SK-N-SH treated with all-trans-retinoic acid at 6 μM for 48 hours (cell line): ENCODE results near the gene S1PR4.

Source experiments
- ATAC-seq: fragments of 200-7000 bp; cut with Tn5 transposase; 3 replicates; pipeline ENCODE4 v1.9.1; 2020; ENCODE audit warnings: mild to moderate bottlenecking, moderate library complexity
- ARNTL ChIP-seq: fragments of 450-650 bp; formaldehyde crosslinking; IDR thresholded peaks from 2 replicates; pipeline ENCODE4 v1.5.0; 2020; ENCODE audit warnings: low read depth, mild to moderate bottlenecking, moderate library complexity, borderline replicate concordance
- BACH2 ChIP-seq: fragments of 250-450 bp; sonication (Bioruptor Pico); IDR thresholded peaks from 2 replicates; pipeline ENCODE4 v1.9.0; 2021; ENCODE audit warnings: mild to moderate bottlenecking, borderline replicate concordance
- CSDC2 ChIP-seq: fragments of 250-450 bp; sonication (Bioruptor Pico); IDR thresholded peaks from 2 replicates; pipeline ENCODE4 v1.5.0; 2020; ENCODE audit warnings: mild to moderate bottlenecking, moderate library complexity
- GLIS3 ChIP-seq: fragments of 250-450 bp; sonication (Bioruptor Pico); IDR thresholded peaks from 2 replicates; pipeline ENCODE4 v1.5.0; 2020; ENCODE audit warnings: mild to moderate bottlenecking, moderate library complexity
- OSR1 ChIP-seq: fragments of 250-450 bp; sonication (Bioruptor Pico); IDR thresholded peaks from 2 replicates; pipeline ENCODE4 v1.8.0; 2022; ENCODE audit warnings: moderate library complexity, mild to moderate bottlenecking, inconsistent platforms
- PPARA ChIP-seq: fragments of 250-450 bp; sonication (Bioruptor Pico); IDR thresholded peaks from 2 replicates; pipeline ENCODE4 v1.5.0; 2020; ENCODE audit warnings: mild to moderate bottlenecking, borderline replicate concordance
- RARB ChIP-seq: fragments of 250-450 bp; sonication (Bioruptor Pico); IDR thresholded peaks from 2 replicates; pipeline ENCODE4 v1.8.0; 2021; ENCODE audit warnings: mild to moderate bottlenecking, moderate library complexity
- TOX ChIP-seq: fragments of 250-450 bp; sonication (Bioruptor Pico); IDR thresholded peaks from 2 replicates; pipeline ENCODE4 v1.8.0; 2021; ENCODE audit warnings: mild to moderate bottlenecking, moderate library complexity, borderline replicate concordance
- ZC3H10 ChIP-seq: fragments of 250-450 bp; sonication (Bioruptor Pico); IDR thresholded peaks from 2 replicates; pipeline ENCODE4 v1.5.1; 2021; ENCODE audit warnings: mild to moderate bottlenecking, moderate library complexity
- ZFP3 ChIP-seq: fragments of 250-450 bp; sonication (Bioruptor Pico); IDR thresholded peaks from 2 replicates; pipeline ENCODE4 v1.5.0; 2020; ENCODE audit warnings: mild to moderate bottlenecking, moderate library complexity
- ZNF565 ChIP-seq: fragments of 450-650 bp; formaldehyde crosslinking; conservative IDR thresholded peaks from 2 replicates; pipeline ENCODE4 v1.5.0; 2020; ENCODE audit warnings: low read depth, mild to moderate bottlenecking, moderate library complexity
- ZNF8 ChIP-seq: fragments of 450-650 bp; formaldehyde crosslinking; IDR thresholded peaks from 2 replicates; pipeline ENCODE4 v1.5.0; 2020; ENCODE audit warnings: mild to moderate bottlenecking, moderate library complexity
- TF ChIP-seq, protein P1 (sequence below): fragments of 250-450 bp; sonication (Bioruptor Pico); IDR thresholded peaks from 2 replicates; pipeline ENCODE4 v1.8.0; 2021; ENCODE audit warnings: low read depth, mild to moderate bottlenecking, moderate library complexity, borderline replicate concordance
- TF ChIP-seq, protein P2 (sequence below): fragments of 250-450 bp; sonication (Bioruptor Pico); IDR thresholded peaks from 2 replicates; pipeline ENCODE4 v1.5.0; 2020; ENCODE audit warnings: mild to moderate bottlenecking, moderate library complexity
- TF ChIP-seq, protein P3 (sequence below): fragments of 250-450 bp; sonication (Bioruptor Pico); IDR thresholded peaks from 2 replicates; pipeline ENCODE4 v1.8.0; 2020; ENCODE audit warnings: mild to moderate bottlenecking, moderate library complexity, borderline replicate concordance

Gene S1PR4

DNA sequence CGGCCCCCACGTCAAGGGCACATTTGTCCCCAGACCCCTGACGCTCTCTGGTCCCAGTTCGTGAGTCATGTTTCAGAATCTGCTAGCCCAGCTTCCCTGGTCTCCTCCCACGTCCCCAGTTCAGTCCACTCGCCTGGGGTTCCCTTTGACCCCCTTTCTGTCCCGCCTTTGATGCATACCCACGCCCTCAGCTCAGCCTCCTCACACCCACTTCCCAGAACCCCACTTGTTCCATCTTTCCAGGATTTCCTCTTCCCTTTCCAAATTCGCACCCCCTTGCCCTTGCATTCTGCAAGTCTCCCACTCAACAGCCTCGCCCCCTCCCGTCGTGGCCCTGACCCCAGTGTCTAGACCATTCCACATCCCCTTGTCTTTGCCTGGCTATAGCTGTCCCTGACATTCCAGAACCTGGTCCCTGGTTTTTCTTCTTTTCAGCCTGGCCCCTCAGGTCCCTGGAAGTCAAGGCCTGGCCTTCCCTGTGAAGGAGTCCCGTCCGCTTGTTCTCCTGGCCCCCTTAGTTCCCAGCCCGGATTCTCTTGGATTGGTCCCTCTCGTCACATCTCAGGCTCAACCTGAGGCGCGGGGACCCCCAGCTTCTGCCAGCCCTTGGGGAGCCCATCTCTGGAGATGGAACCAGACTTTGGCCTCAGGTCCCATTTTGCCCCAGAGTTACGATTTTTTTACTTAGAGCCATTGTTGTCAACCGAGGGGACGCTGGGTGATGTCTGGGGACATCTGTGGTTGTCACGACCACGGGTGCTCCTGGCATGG lies 8.5 kb downstream of the S1PR4 start:
- no peak for TF ChIP-seq PPARA (CRISPR knock-in tag)
- TF ChIP-seq TOX (CRISPR knock-in tag): no peak
- no peak for TF ChIP-seq RARB (CRISPR knock-in tag)
- TF ChIP-seq, protein P1, sequence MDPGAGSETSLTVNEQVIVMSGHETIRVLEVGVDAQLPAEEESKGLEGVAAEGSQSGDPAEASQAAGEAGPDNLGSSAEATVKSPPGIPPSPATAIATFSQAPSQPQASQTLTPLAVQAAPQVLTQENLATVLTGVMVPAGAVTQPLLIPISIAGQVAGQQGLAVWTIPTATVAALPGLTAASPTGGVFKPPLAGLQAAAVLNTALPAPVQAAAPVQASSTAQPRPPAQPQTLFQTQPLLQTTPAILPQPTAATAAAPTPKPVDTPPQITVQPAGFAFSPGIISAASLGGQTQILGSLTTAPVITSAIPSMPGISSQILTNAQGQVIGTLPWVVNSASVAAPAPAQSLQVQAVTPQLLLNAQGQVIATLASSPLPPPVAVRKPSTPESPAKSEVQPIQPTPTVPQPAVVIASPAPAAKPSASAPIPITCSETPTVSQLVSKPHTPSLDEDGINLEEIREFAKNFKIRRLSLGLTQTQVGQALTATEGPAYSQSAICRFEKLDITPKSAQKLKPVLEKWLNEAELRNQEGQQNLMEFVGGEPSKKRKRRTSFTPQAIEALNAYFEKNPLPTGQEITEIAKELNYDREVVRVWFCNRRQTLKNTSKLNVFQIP (CRISPR knock-in tag): no peak
- no peak for TF ChIP-seq ZFP3
- TF ChIP-seq ZNF8 (CRISPR knock-in tag): no peak
- TF ChIP-seq, protein P2, sequence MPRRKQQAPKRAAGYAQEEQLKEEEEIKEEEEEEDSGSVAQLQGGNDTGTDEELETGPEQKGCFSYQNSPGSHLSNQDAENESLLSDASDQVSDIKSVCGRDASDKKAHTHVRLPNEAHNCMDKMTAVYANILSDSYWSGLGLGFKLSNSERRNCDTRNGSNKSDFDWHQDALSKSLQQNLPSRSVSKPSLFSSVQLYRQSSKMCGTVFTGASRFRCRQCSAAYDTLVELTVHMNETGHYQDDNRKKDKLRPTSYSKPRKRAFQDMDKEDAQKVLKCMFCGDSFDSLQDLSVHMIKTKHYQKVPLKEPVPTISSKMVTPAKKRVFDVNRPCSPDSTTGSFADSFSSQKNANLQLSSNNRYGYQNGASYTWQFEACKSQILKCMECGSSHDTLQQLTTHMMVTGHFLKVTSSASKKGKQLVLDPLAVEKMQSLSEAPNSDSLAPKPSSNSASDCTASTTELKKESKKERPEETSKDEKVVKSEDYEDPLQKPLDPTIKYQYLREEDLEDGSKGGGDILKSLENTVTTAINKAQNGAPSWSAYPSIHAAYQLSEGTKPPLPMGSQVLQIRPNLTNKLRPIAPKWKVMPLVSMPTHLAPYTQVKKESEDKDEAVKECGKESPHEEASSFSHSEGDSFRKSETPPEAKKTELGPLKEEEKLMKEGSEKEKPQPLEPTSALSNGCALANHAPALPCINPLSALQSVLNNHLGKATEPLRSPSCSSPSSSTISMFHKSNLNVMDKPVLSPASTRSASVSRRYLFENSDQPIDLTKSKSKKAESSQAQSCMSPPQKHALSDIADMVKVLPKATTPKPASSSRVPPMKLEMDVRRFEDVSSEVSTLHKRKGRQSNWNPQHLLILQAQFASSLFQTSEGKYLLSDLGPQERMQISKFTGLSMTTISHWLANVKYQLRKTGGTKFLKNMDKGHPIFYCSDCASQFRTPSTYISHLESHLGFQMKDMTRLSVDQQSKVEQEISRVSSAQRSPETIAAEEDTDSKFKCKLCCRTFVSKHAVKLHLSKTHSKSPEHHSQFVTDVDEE: no peak
- no peak for TF ChIP-seq OSR1 (CRISPR knock-in tag)
- no peak for TF ChIP-seq ARNTL
- no peak for TF ChIP-seq ZC3H10 (CRISPR knock-in tag)
- TF ChIP-seq, all 23 proteins: peak for 0
- no peak for ATAC-seq

DNA sequence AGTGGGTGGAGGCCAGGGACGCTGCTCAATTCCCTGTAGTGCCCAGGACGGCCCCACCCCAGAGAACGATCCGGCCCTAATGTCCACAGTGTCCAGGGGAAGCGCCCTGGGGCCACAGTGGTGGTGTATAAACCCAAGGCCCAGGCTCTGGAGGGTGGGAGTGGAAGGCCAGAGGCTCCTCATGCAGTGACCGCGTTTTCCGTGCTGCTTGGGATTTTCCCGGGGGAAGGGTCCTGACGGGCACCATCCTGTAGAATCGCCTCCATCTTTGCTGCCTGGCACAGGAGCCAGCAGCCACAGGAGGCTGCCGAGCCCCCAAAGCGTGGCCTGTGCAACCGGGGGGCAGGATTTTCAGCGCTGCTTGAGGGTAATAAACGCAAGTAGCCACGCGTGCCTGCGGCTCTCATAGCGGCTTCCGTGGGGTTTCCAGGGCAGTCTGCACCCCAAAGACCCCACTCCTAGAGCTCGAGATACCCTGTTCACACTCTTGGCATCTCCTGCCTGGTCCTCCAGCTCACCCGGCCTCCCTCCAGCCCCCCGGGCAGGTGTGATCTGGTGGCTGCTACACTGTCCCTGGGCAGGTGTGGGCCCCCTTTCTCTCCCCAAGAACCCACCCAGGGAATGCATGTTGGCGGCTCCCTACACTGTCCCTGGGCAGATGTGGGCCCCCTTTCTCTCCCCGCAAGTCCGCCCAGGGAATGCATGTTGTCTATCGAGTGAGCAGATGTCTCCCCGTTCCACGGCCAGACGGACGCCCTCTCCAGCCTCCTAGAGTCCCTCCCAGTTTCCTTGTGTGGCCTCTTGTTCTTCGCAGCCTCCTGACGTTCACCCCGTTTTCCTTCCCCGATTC lies 9.3 kb downstream of the S1PR4 start:
- TF ChIP-seq OSR1 (CRISPR knock-in tag): no peak
- TF ChIP-seq, protein P3, sequence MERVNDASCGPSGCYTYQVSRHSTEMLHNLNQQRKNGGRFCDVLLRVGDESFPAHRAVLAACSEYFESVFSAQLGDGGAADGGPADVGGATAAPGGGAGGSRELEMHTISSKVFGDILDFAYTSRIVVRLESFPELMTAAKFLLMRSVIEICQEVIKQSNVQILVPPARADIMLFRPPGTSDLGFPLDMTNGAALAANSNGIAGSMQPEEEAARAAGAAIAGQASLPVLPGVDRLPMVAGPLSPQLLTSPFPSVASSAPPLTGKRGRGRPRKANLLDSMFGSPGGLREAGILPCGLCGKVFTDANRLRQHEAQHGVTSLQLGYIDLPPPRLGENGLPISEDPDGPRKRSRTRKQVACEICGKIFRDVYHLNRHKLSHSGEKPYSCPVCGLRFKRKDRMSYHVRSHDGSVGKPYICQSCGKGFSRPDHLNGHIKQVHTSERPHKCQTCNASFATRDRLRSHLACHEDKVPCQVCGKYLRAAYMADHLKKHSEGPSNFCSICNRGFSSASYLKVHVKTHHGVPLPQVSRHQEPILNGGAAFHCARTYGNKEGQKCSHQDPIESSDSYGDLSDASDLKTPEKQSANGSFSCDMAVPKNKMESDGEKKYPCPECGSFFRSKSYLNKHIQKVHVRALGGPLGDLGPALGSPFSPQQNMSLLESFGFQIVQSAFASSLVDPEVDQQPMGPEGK: no peak
- no peak for TF ChIP-seq BACH2 (CRISPR knock-in tag)
- TF ChIP-seq, protein P1 (CRISPR knock-in tag): no peak
- TF ChIP-seq ZNF565: no peak
- TF ChIP-seq, protein P2: no peak
- TF ChIP-seq TOX (CRISPR knock-in tag): no peak
- no peak for TF ChIP-seq GLIS3 (CRISPR knock-in tag)
- TF ChIP-seq CSDC2: no peak
- no peak for ATAC-seq
